ENCODE measurements around the gene CDC42BPA.

DNA sequence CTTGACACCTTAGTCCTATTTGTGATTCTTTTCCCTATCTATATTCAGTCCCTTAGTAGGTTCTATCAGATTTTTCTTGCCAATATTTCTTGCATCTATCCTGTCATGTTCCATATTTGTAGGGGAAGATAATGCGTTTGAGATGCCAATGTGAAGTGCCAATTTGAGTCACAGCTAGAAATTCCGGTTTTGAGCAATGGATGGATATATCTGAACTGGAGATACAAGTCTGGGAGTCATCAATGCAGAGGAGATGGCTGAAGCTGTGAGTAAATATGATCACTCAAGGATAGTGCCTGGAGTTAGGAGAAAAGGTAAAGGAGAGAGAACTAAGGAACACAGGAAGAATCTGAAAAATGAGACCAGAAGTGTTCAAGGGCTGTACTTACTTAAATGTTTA, 284.4 kb downstream of the CDC42BPA start:
- TF ChIP-seq ZFP30 (CRISPR knock-in tag; IDR thresholded peaks at IDR 0.05): no peak
- no peak for TF ChIP-seq GLIS3 (CRISPR knock-in tag; IDR thresholded peaks at IDR 0.05)
- TF ChIP-seq CSDC2 (CRISPR knock-in tag; IDR thresholded peaks at IDR 0.05): no peak
- TF ChIP-seq ARNTL (CRISPR knock-in tag; IDR thresholded peaks at IDR 0.05; ENCODE audit: borderline replicate concordance, low read depth): no peak
- TF ChIP-seq ZFP3 (CRISPR knock-in tag; IDR thresholded peaks at IDR 0.05): no peak
- no peak for TF ChIP-seq TCF4 (CRISPR knock-in tag; IDR thresholded peaks at IDR 0.05; ENCODE audit: borderline replicate concordance)
